Spleen (tissue), 11 donors: ENCODE data around the gene TMEM236. TPM values are rescaled to one million over a fixed set of nuclear protein-coding genes. Genes with fewer than 3 reads are reported as not detected.

Source experiments
- DNase-seq: peaks from one replicate; pipeline ENCODE4 v3.0.0-alpha.2; 2020
- H3K27ac ChIP-seq, 8 donors: fragments of 200-600 bp; sonication (generic) in 7 of 8; 1 replicate in 4 of 8; 2 replicates in 4 of 8; pipeline versions ENCODE4 v1.5.0 to v1.8.0; 2016 to 2021; ENCODE audit warnings: inconsistent platforms in 4 of 8, mild to moderate bottlenecking in 4 of 8, moderate library complexity in 1 of 8
- H3K27me3 ChIP-seq, 7 donors: fragments of 200-600 bp; sonication (generic) in 6 of 7; replicated peaks in 1 of 7; 1 replicate in 4 of 7; 2 replicates in 3 of 7; pipeline versions ENCODE4 v1.5.0 to v1.8.0; 2016 to 2021; ENCODE audit warnings: inconsistent platforms in 3 of 7, mild to moderate bottlenecking in 1 of 7
- H3K36me3 ChIP-seq, 6 donors: fragments of 200-600 bp; sonication (generic) in 5 of 6; 1 replicate in 4 of 6; 2 replicates in 2 of 6; pipeline versions ENCODE4 v1.5.0 to v1.8.0; 2016 to 2021; ENCODE audit warnings: inconsistent platforms in 2 of 6
- H3K4me1 ChIP-seq, 6 donors: fragments of 200-600 bp; sonication (generic) in 5 of 6; 1 replicate in 3 of 6; 2 replicates in 3 of 6; pipeline versions ENCODE4 v1.5.0 to v1.8.0; 2016 to 2021; ENCODE audit warnings: inconsistent platforms in 3 of 6
- H3K4me3 ChIP-seq, 8 donors: fragments of 200-600 bp; sonication (generic) in 7 of 8; 1 replicate in 4 of 8; 2 replicates in 4 of 8; pipeline versions ENCODE4 v1.5.0 to v1.8.0; 2016 to 2021; ENCODE audit warnings: inconsistent platforms in 4 of 8, mild to moderate bottlenecking in 4 of 8, moderate library complexity in 2 of 8
- H3K9me3 ChIP-seq, 8 donors: fragments of 200-600 bp; sonication (generic) in 7 of 8; 1 replicate in 4 of 8; 2 replicates in 4 of 8; pipeline versions ENCODE4 v1.5.0 to v1.8.0; 2016 to 2021; ENCODE audit warnings: inconsistent platforms in 4 of 8
- CTCF ChIP-seq, 11 experiments: fragments of 200-600 bp in 7 of 11; fragments of 450-650 bp in 4 of 11; sonication (generic) in 4 of 11; IDR thresholded peaks in 8 of 11; conservative IDR thresholded peaks in 3 of 11; 1 replicate in 7 of 11; 2 replicates in 4 of 11; pipeline versions ENCODE4 v1.4.0 to v1.8.0; 2016 to 2021; ENCODE audit warnings: antibody characterized with exemption in 11 of 11, inconsistent platforms in 4 of 11, mild to moderate bottlenecking in 1 of 11
- POLR2A ChIP-seq, 3 donors: fragments of 450-650 bp; IDR thresholded peaks; one replicate each; pipeline ENCODE4 v1.5.1; 2017; ENCODE audit warnings: antibody characterized with exemption in 3 of 3, mild to moderate bottlenecking in 1 of 3
- POLR2AphosphoS5 ChIP-seq, 3 donors: sonication (generic); formaldehyde crosslinking; IDR thresholded peaks; one replicate each; pipeline ENCODE4 v1.5.1; 2017; ENCODE audit warnings: antibody characterized with exemption in 3 of 3
- WGBS, 5 donors: extraction: QIAGEN DNeasy Blood & Tissue Kit in 3 of 5; methylation state at CpG; one replicate each; pipeline versions ENCODE4 v1.1.5 to v1.1.7; 2013 to 2018; 5-methylcytosine and 5-hydroxymethylcytosine counted together
- intact Hi-C: fragments of 100-400 bp; cut with DNase I; formaldehyde crosslinking; loops from one replicate; pipeline ENCODE4 v1.15.0; 2023; ENCODE audit warnings: low total_unique reads
- polyA plus RNA-seq, 3 donors: library from polyadenylated mRNA; stranded (reverse); fragments of 200-250 nt; gene quantifications; one replicate each; pipeline ENCODE4 v1.2.1, GENCODE V29; 2013
- total RNA-seq, 7 donors: library from RNA; depleted of rRNA in 3 of 7; stranded (reverse); fragments of >200 nt in 3 of 7; fragmentation: NEBNext Ultra II Directional in 4 of 7; extraction: Animal tissue kit (Norgen Biotek cat#: 25700) in 4 of 7; gene quantifications; one replicate each; pipeline versions ENCODE4 v1.1.0 to v1.2.1, GENCODE V29; 2016 to 2021
- donor health status: healthy with polysubstance abuse.
- donor health status: DM: no; HTN: no; CAD: no; lungs with moderate emphysema.
- donor health status: DM: no; HTN: no; CAD: no.
- donor health status: Bipolar disorder and iron deficiency.
- donor health status: healthy.
- donor health status: DM: no; HTN: no; CAD: no.
- donor health status: DM: yes; HTN: yes; CAD: no.

The TMEM236 gene
- total and polyA plus RNA-seq, 10 donors, result 0.09 to 1.9 (median 0.62) TPM

GRCh38 chr10:17710181-17710580 lies 41.8 kb upstream of the TMEM236 start:
- intact Hi-C loops, result no loop called here
- H3K27ac ChIP-seq, result no peak overlapping the region
- H3K36me3 ChIP-seq, result peaks cover 3 to 100% (median 77%) of the 10 kb centered on the region in 6 donors
- H3K4me3 ChIP-seq, result no peak overlapping the region
- H3K4me1 ChIP-seq, result no peaks in the 10 kb centered on the region
- H3K9me3 ChIP-seq, result no peaks in the 10 kb centered on the region
- H3K27me3 ChIP-seq, result no peaks in the 10 kb centered on the region
- TF ChIP-seq POLR2AphosphoS5 (IDR thresholded peaks at IDR 0.05) (no peak), POLR2A (IDR thresholded peaks at IDR 0.05) (no peak), CTCF (IDR thresholded peaks at IDR 0.05 in 8 of 11, conservative IDR thresholded peaks at IDR 0.05 in 3 of 11) (no peak)
- 85 to 93% (median 89%) methylated on average over 4 of the region's 4 CpGs for WGBS, 5 donors
- no peak for DNase-seq

GRCh38 chr10:17712053-17712452 lies 39.9 kb upstream of the TMEM236 start:
- Histone ChIP-seq H3K27ac (no peak overlapping the region), H3K4me3 (no peak overlapping the region), H3K9me3 (no peaks in the 10 kb centered on the region), H3K27me3 (no peaks in the 10 kb centered on the region), H3K36me3 (peaks cover 3 to 100% (median 78%) of the 10 kb centered on the region in 6 donors), H3K4me1 (no peaks in the 10 kb centered on the region)
- no peak for DNase-seq
- 94 to 99% (median 97%) methylated on average over 5 of the region's 5 CpGs for WGBS, 5 donors
- TF ChIP-seq POLR2A (IDR thresholded peaks at IDR 0.05), result no peak
- no peak for TF ChIP-seq POLR2AphosphoS5 (IDR thresholded peaks at IDR 0.05)
- TF ChIP-seq CTCF (IDR thresholded peaks at IDR 0.05 in 8 of 11, conservative IDR thresholded peaks at IDR 0.05 in 3 of 11), result no peak
- intact Hi-C loops, result no loop called here

- 86 to 91% (median 89%) methylated on average over 18 of the region's 18 CpGs for WGBS, 5 donors
- no peak for DNase-seq
- H3K27me3 ChIP-seq, result no peaks in the 10 kb centered on the region
- H3K27ac ChIP-seq, result no peak overlapping the region
- TF ChIP-seq POLR2A (IDR thresholded peaks at IDR 0.05) (no peak), POLR2AphosphoS5 (IDR thresholded peaks at IDR 0.05) (no peak), CTCF (IDR thresholded peaks at IDR 0.05 in 8 of 11, conservative IDR thresholded peaks at IDR 0.05 in 3 of 11) (no peak)
- H3K9me3 ChIP-seq, result no peaks in the 10 kb centered on the region
- intact Hi-C loops, result no loop called here
- no peaks in the 10 kb centered on the region for H3K4me1 ChIP-seq
- H3K36me3 ChIP-seq, result peaks cover 3 to 100% (median 76%) of the 10 kb centered on the region in 6 donors
- H3K4me3 ChIP-seq, result peak overlapping the region in 1 of 8 donors; percentile 3
Observed at GRCh38 chr10:17712717-17713471, 39.1 kb upstream of the TMEM236 start.

GRCh38 chr10:17713758-17714157 lies 38.2 kb upstream of the TMEM236 start:
- Histone ChIP-seq H3K27me3 (no peaks in the 10 kb centered on the region), H3K4me3 (no peak overlapping the region), H3K4me1 (no peaks in the 10 kb centered on the region), H3K36me3 (peaks cover 3 to 92% (median 71%) of the 10 kb centered on the region in 6 donors), H3K27ac (no peak overlapping the region), H3K9me3 (no peaks in the 10 kb centered on the region)
- WGBS, 5 donors, result 96 to 100% (median 97%) methylated on average over 10 of the region's 10 CpGs
- intact Hi-C loops, result no loop called here
- TF ChIP-seq POLR2A (IDR thresholded peaks at IDR 0.05) (no peak), CTCF (IDR thresholded peaks at IDR 0.05 in 8 of 11, conservative IDR thresholded peaks at IDR 0.05 in 3 of 11) (no peak), POLR2AphosphoS5 (IDR thresholded peaks at IDR 0.05) (no peak)
- DNase-seq, result no peak
